GM12874 (cell line): Measurements from ENCODE around the gene TMEM140.
A peak's percentile ranks its signal among the peaks of the same experiment; 100 is the strongest.

Experiments used
- TF ChIP-seq, protein P1 (sequence below): IDR thresholded peaks from 2 replicates; pipeline ENCODE4 v1.5.1; 2011; ENCODE audit warnings: low read depth, mild to moderate bottlenecking, control low read depth, low read length, moderate library complexity; ENCODE audit not compliant: insufficient read depth

TMEM140 gene

GRCh38 chr7:135158874-135159273, 11.0 kb downstream of the TMEM140 start:
- TF ChIP-seq, protein P1, sequence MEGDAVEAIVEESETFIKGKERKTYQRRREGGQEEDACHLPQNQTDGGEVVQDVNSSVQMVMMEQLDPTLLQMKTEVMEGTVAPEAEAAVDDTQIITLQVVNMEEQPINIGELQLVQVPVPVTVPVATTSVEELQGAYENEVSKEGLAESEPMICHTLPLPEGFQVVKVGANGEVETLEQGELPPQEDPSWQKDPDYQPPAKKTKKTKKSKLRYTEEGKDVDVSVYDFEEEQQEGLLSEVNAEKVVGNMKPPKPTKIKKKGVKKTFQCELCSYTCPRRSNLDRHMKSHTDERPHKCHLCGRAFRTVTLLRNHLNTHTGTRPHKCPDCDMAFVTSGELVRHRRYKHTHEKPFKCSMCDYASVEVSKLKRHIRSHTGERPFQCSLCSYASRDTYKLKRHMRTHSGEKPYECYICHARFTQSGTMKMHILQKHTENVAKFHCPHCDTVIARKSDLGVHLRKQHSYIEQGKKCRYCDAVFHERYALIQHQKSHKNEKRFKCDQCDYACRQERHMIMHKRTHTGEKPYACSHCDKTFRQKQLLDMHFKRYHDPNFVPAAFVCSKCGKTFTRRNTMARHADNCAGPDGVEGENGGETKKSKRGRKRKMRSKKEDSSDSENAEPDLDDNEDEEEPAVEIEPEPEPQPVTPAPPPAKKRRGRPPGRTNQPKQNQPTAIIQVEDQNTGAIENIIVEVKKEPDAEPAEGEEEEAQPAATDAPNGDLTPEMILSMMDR, result no peak

DNA sequence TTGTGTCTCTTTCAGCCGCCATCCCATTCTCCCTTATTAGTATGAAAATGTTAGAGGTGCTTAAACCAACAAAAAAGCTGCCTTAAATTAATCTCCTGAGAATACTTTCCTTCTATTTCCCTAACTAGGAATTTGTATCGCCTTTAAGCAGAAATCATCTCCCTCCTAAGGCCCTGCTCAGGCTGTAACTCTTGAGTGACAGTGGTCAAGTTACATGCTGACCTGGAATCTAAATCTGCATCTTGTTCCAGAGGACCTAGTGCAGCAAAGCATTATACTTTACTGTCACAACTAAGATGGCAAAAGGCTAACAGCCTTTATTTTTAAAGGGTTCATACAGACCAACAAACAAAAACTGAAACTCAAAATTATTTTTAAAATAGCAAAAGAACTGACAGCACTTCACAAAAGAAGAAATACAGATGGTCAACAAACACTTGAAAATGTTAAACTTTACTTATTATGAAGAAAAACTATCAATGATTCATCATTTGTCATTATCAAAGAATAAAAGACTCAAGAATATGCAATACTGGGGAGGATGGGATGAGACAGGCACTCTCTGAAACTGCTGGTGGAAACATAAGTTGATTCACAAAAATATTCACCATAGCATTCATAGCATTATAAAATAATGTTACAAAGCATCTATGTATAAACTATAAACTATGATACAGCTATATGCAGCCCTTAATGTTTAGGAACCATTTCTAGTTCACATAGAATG, 11.7 kb downstream of the TMEM140 start:
- TF ChIP-seq, protein P1, result no peak

DNA sequence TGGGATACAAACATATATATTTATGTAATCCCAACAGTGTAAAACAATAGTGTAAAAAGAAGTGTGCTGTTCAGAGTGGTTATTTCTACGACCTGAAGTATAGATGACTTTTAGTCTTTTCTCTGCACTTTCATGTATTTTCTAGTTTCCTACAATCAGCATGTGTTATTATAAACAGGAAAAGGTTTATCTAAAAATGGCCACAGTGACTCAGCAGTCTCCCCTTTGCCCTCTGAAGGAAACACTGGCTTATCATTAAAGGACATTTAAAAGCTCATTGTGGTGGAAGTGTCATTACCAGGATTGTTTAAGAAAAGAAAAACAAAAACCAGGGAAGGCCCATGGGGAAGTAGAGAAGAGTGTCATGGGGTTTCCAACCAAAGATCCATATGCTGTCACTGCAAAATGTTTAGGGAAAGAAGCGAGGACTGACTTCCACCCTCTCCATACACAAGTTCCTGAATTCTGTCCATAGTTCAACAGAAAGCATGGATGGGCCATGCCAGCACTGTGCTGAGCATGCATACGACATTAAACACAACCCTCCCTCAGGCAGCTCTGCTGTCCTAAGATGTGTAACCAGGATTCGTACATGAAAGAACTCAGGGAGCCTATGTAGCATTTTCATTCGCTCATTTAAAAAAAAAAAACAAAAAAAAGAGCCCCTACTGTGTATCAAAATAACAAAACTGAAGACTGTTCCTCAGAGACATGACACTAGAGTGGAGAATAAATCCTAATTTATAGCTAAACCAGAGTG, 12.4 kb downstream of the TMEM140 start:
- TF ChIP-seq, protein P1, result no peak

DNA sequence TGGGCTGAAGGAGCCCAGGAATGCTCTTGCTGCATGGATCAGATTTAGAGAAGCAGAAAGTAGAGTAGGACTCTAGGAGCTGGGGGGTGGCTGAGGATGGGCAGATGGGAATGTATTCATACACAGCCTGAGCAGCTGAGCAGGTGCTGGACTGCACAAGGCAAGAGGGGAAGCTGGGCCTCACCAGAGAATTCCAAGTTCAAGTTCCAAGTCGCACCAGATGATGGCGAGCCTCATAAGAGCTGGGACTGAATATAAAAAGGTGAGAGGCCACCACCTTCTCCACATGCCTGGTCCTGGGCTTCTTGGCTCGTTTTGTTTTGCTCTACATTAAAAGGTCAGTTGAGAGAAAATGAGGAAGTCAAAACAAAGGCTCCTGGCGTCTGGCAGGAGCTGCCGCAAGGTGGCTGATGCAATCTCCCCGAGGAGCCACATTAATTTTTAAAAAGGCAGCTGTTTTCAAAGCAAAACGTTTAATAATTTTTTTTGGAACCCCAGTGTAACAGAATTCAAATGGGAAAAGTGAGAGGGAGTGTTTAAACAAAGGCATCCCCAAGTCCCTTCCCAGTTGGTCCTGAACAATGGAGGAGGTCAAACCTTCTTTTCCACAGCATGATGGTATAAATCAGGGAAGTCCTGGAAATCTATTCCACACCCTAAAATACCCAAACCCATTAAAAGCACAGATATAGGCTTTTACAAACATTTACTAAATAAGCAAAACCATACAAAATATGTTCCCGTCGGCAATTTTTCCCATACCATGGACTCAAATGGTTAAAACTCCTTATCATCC, 13.2 kb downstream of the TMEM140 start:
- TF ChIP-seq, protein P1, result 0 out of 2 replicates have a peak, but pooled peaks have one; percentile 5

DNA sequence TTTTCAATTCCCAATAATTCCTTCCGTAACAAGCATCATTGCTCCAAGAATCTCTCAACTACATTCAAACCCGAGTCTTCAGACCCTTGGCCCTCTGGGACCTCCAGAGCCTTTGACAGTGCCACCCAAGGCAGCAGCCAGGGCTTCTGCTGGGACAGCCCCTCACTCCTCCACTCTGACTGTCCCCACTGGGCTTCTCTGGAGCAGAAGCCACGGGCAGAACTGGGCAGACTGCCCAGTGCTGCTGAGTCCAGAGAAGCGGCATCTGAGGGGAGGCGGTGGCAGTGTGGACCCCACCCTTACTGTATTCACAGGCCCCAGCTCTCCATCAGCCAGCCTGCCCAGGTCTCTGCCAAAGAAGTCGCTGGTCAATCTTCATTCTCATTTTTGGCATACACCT, 13.8 kb downstream of the TMEM140 start:
- TF ChIP-seq, protein P1, result no peak

GRCh38 chr7:135162382-135163001, 14.6 kb downstream of the TMEM140 start:
- TF ChIP-seq, protein P1, result no peak
